CD14-positive monocyte (primary cell): Measurements from ENCODE around the gene PITPNB. TPM values are rescaled to one million over a fixed set of nuclear protein-coding genes. Genes with fewer than 3 reads are reported as not detected.

Experiments
- DNase-seq, 3 donors: peaks; one replicate each; pipeline ENCODE4 v3.0.0-alpha.2; 2011 to 2022
- H2AFZ ChIP-seq: 2 replicates; pipeline ENCODE4 v1.6.0; 2012; ENCODE audit warnings: mild to moderate bottlenecking, low read depth, low read length, inconsistent platforms; ENCODE audit not compliant: insufficient read depth, poor library complexity, severe bottlenecking
- H3K27ac ChIP-seq, 2 donors: 1 replicate in 1 of 2; 2 replicates in 1 of 2; pipeline ENCODE4 v1.5.1; 2012 to 2013; ENCODE audit warnings: low read length in 2 of 2, control low read depth in 1 of 2, inconsistent platforms in 1 of 2, low read depth in 1 of 2, mild to moderate bottlenecking in 1 of 2
- H3K27me3 ChIP-seq, 2 donors: one replicate each; pipeline versions ENCODE4 v1.6.0 to v1.6.1; 2011 to 2013; ENCODE audit warnings: low read length in 2 of 2; ENCODE audit not compliant: control insufficient read depth in 2 of 2, insufficient read depth in 2 of 2
- H3K36me3 ChIP-seq, 2 donors: replicated peaks in 1 of 2; 1 replicate in 1 of 2; 2 replicates in 1 of 2; pipeline versions ENCODE4 v1.5.1 to v1.6.1; 2012 to 2013; ENCODE audit warnings: low read length in 2 of 2, control low read depth in 1 of 2, inconsistent platforms in 1 of 2, mild to moderate bottlenecking in 1 of 2; ENCODE audit not compliant: insufficient read depth in 2 of 2, control insufficient read depth in 1 of 2
- H3K4me1 ChIP-seq, 2 donors: 1 replicate in 1 of 2; 2 replicates in 1 of 2; pipeline versions ENCODE4 v1.5.1 to v1.6.1; 2012 to 2013; ENCODE audit warnings: low read length in 2 of 2, control low read depth in 1 of 2, inconsistent platforms in 1 of 2, mild to moderate bottlenecking in 1 of 2, moderate library complexity in 1 of 2; ENCODE audit not compliant: insufficient read depth in 2 of 2, control insufficient read depth in 1 of 2
- H3K4me2 ChIP-seq: replicated peaks from 2 replicates; pipeline ENCODE3; 2012; ENCODE audit warnings: low read length, moderate library complexity, mild to moderate bottlenecking; ENCODE audit not compliant: poor library complexity, severe bottlenecking; ENCODE audit errors: extremely low read depth
- H3K4me3 ChIP-seq, 3 experiments: fragments of 200-600 bp in 1 of 3; sonication (generic) in 1 of 3; replicated peaks in 1 of 3; 1 replicate in 2 of 3; 2 replicates in 1 of 3; pipeline ENCODE4 v1.5.1; 2011 to 2013; ENCODE audit warnings: low read length in 3 of 3, mild to moderate bottlenecking in 3 of 3, control low read depth in 2 of 3, low read depth in 2 of 3, inconsistent platforms in 1 of 3, moderate library complexity in 1 of 3
- H3K79me2 ChIP-seq: 2 replicates; pipeline ENCODE4 v1.6.0; 2012; ENCODE audit warnings: mild to moderate bottlenecking, control low read depth, inconsistent platforms, low read length, moderate library complexity; ENCODE audit not compliant: insufficient read depth
- H3K9ac ChIP-seq: 2 replicates; pipeline ENCODE4 v1.6.0; 2017; ENCODE audit warnings: low read length, mild to moderate bottlenecking; ENCODE audit not compliant: insufficient read depth, poor library complexity, severe bottlenecking
- H3K9me3 ChIP-seq, 2 donors: replicated peaks in 1 of 2; 1 replicate in 1 of 2; 2 replicates in 1 of 2; pipeline versions ENCODE4 v1.5.1 to v1.6.1; 2012 to 2013; ENCODE audit warnings: low read length in 2 of 2, control low read depth in 1 of 2; ENCODE audit not compliant: control insufficient read depth in 1 of 2, insufficient read depth in 1 of 2
- H4K20me1 ChIP-seq: 2 replicates; pipeline ENCODE4 v1.6.0; 2012; ENCODE audit warnings: mild to moderate bottlenecking, low read length, control low read depth, moderate library complexity; ENCODE audit not compliant: insufficient read depth
- H3K27ac Mint-ChIP-seq, 7 donors: one replicate each; pipeline ENCODE4 v1.8.0; 2020; ENCODE audit warnings: mild to moderate bottlenecking in 7 of 7, mixed read lengths in 7 of 7, moderate library complexity in 6 of 7, inconsistent platforms in 2 of 7
- H3K27me3 Mint-ChIP-seq, 3 donors: one replicate each; pipeline ENCODE4 v1.8.0; 2021 to 2022; ENCODE audit warnings: low read depth in 3 of 3, mild to moderate bottlenecking in 3 of 3, mixed read lengths in 3 of 3, moderate library complexity in 3 of 3, inconsistent platforms in 1 of 3
- H3K36me3 Mint-ChIP-seq, 2 donors: one replicate each; pipeline ENCODE4 v1.8.0; 2020; ENCODE audit warnings: mixed read lengths in 2 of 2, inconsistent platforms in 1 of 2, mild to moderate bottlenecking in 1 of 2
- H3K4me1 Mint-ChIP-seq: one replicate; pipeline ENCODE4 v1.8.0; 2020; ENCODE audit warnings: mild to moderate bottlenecking, mixed read lengths
- H3K4me3 Mint-ChIP-seq, 2 donors: one replicate each; pipeline ENCODE4 v1.8.0; 2020; ENCODE audit warnings: mild to moderate bottlenecking in 2 of 2, mixed read lengths in 2 of 2, moderate library complexity in 1 of 2
- H3K9me3 Mint-ChIP-seq, 7 donors: one replicate each; pipeline ENCODE4 v1.8.0; 2020 to 2022; ENCODE audit warnings: mixed read lengths in 7 of 7, mild to moderate bottlenecking in 6 of 7, moderate library complexity in 6 of 7, inconsistent platforms in 2 of 7
- CTCF ChIP-seq: fragments of 200-600 bp; IDR thresholded peaks from one replicate; pipeline ENCODE4 v1.8.0; 2022; ENCODE audit warnings: antibody characterized with exemption, mild to moderate bottlenecking
- WGBS: methylation state at CpG from one replicate; pipeline ENCODE4 v1.1.5; 2013; ENCODE audit warnings: missing lambda C conversion rate; ENCODE audit not compliant: insufficient coverage; 5-methylcytosine and 5-hydroxymethylcytosine counted together
- intact Hi-C, 2 donors: fragments of 100-400 bp; cut with micrococcal nuclease; formaldehyde crosslinking; loops; one replicate each; pipeline versions ENCODE4 v1.15.0 to v1.15.1; 2023
- polyA plus RNA-seq, 3 donors: library from polyadenylated mRNA; depleted of rRNA in 1 of 3; unstranded in 2 of 3; stranded (reverse) in 1 of 3; fragments of 300-500 nt in 2 of 3; fragments of >200 nt in 1 of 3; fragmentation: Illumina TruSeq in 2 of 3; gene quantifications; 1 replicate in 2 of 3; 2 replicates in 1 of 3; pipeline ENCODE4 v1.2.3, GENCODE V29; 2012 to 2021

PITPNB gene
- polyA plus RNA-seq, 3 donors: 19.2 to 29.1 (median 25.2) TPM

GRCh38 chr22:27846910-27847309, 72.1 kb downstream of the PITPNB start:
- Mint-ChIP-seq H3K27me3 (peaks cover 0 to under 1% (median 0%) of the 10 kb centered on the region in 3 donors), H3K9me3 (no peaks in the 10 kb centered on the region), H3K4me3 (no peak overlapping the region), H3K4me1 (no peaks in the 10 kb centered on the region), H3K27ac (no peak overlapping the region), H3K36me3 (peaks cover 44 to 64% of the 10 kb centered on the region in 2 donors)
- Histone ChIP-seq H3K27ac (no peak overlapping the region), H3K4me3 (no peak overlapping the region), H3K27me3 (no peaks in the 10 kb centered on the region), H3K79me2 (no peaks in the 10 kb centered on the region), H3K4me1 (no peaks in the 10 kb centered on the region), H3K9ac (no peak overlapping the region), H3K36me3 (peaks cover 24 to 61% of the 10 kb centered on the region in 2 donors), H3K9me3 (no peaks in the 10 kb centered on the region), H2AFZ (no peak overlapping the region), H4K20me1 (no peaks in the 10 kb centered on the region), H3K4me2 (no peak overlapping the region)
- no CpG with 5 or more reads among the region's 9 CpGs for WGBS
- TF ChIP-seq CTCF: no peak
- intact Hi-C loops: no loop called here
- no peak for DNase-seq

GRCh38 chr22:27846248-27846757, 72.8 kb downstream of the PITPNB start:
- intact Hi-C loops: no loop called here
- H3K4me1 ChIP-seq: no peaks in the 10 kb centered on the region
- no peak overlapping the region for H3K4me2 ChIP-seq
- no peaks in the 10 kb centered on the region for H3K79me2 ChIP-seq
- DNase-seq: no peak
- H3K27ac Mint-ChIP-seq: peak overlapping the region in 1 of 7 donors; percentile 78
- TF ChIP-seq CTCF: no peak
- H3K27me3 ChIP-seq: no peaks in the 10 kb centered on the region
- H3K36me3 Mint-ChIP-seq: peaks cover 43 to 58% of the 10 kb centered on the region in 2 donors
- peaks cover 18 to 55% of the 10 kb centered on the region in 2 donors for H3K36me3 ChIP-seq
- no peak overlapping the region for H3K4me3 ChIP-seq
- no peak overlapping the region for H3K9ac ChIP-seq
- H3K27me3 Mint-ChIP-seq: peaks cover 0 to 2% (median 0%) of the 10 kb centered on the region in 3 donors
- H2AFZ ChIP-seq: no peak overlapping the region
- no peak overlapping the region for H3K4me3 Mint-ChIP-seq
- no peaks in the 10 kb centered on the region for H3K4me1 Mint-ChIP-seq
- no CpG with 5 or more reads among the region's 5 CpGs for WGBS
- no peak overlapping the region for H3K27ac ChIP-seq
- no peaks in the 10 kb centered on the region for H3K9me3 ChIP-seq
- H4K20me1 ChIP-seq: no peaks in the 10 kb centered on the region
- no peaks in the 10 kb centered on the region for H3K9me3 Mint-ChIP-seq
